Loucy (cell line): Measurements from ENCODE around the gene BTBD3.

ENCODE experiments used
- H2AFZ ChIP-seq: fragments of 200-600 bp; sonication (generic); 2 replicates; pipeline ENCODE4 v1.6.0; 2016; ENCODE audit warnings: antibody characterized with exemption, mild to moderate bottlenecking, low read length, moderate library complexity
- H3F3A ChIP-seq: fragments of 200-600 bp; 2 replicates; pipeline ENCODE4 v1.6.0; 2016; ENCODE audit warnings: antibody characterized with exemption, low read depth, mild to moderate bottlenecking
- H3K27me3 ChIP-seq: fragments of 200-600 bp; sonication (generic); 2 replicates; pipeline ENCODE4 v1.6.1; 2014; ENCODE audit warnings: low read length, mild to moderate bottlenecking; ENCODE audit not compliant: insufficient read depth, poor library complexity, severe bottlenecking
- H3K36me3 ChIP-seq: fragments of 200-600 bp; sonication (generic); 2 replicates; pipeline ENCODE4 v1.6.1; 2016; ENCODE audit warnings: low read length; ENCODE audit not compliant: insufficient read depth
- H3K4me1 ChIP-seq: fragments of 200-600 bp; sonication (generic); 2 replicates; pipeline ENCODE4 v1.5.1; 2014; ENCODE audit warnings: low read length, mild to moderate bottlenecking; ENCODE audit not compliant: insufficient read depth, poor library complexity, severe bottlenecking
- H3K4me2 ChIP-seq: fragments of 200-600 bp; sonication (generic); 2 replicates; pipeline ENCODE4 v1.6.0; 2014; ENCODE audit warnings: antibody characterized with exemption, low read length, low read depth, mild to moderate bottlenecking; ENCODE audit not compliant: poor library complexity, severe bottlenecking
- H3K4me3 ChIP-seq: fragments of 200-600 bp; sonication (generic); 2 replicates; pipeline ENCODE4 v1.5.1; 2014; ENCODE audit warnings: low read length, mild to moderate bottlenecking, mixed read lengths; ENCODE audit not compliant: poor library complexity, severe bottlenecking
- H3K79me2 ChIP-seq: fragments of 200-600 bp; sonication (generic); 2 replicates; pipeline ENCODE4 v1.6.1; 2014; ENCODE audit warnings: low read length; ENCODE audit not compliant: insufficient read depth
- H3K9ac ChIP-seq: fragments of 200-600 bp; sonication (generic); 2 replicates; pipeline ENCODE4 v1.6.0; 2014; ENCODE audit warnings: mild to moderate bottlenecking, low read depth, low read length, moderate library complexity; ENCODE audit not compliant: poor library complexity, severe bottlenecking
- H3K9me2 ChIP-seq: fragments of 200-600 bp; sonication (generic); replicated peaks from 2 replicates; pipeline ENCODE4 v1.6.1; 2016; ENCODE audit warnings: low read depth, low read length, mixed read lengths
- H3K9me3 ChIP-seq: fragments of 200-600 bp; sonication (generic); 2 replicates; pipeline ENCODE4 v1.6.1; 2014; ENCODE audit warnings: mild to moderate bottlenecking, antibody characterized with exemption, low read length, low read depth; ENCODE audit not compliant: insufficient read depth
- H4K20me1 ChIP-seq: fragments of 200-600 bp; sonication (generic); 2 replicates; pipeline ENCODE4 v1.6.0; 2014; ENCODE audit warnings: antibody characterized with exemption, low read length, mild to moderate bottlenecking; ENCODE audit not compliant: insufficient read depth, poor library complexity, severe bottlenecking
- CTCF ChIP-seq: fragments of 200-600 bp; sonication (generic); conservative IDR thresholded peaks from 2 replicates; pipeline ENCODE4 v1.5.1; 2014; ENCODE audit warnings: mild to moderate bottlenecking, antibody characterized with exemption, low read length
- EZH2phosphoT487 ChIP-seq: fragments of 200-600 bp; IDR thresholded peaks from 2 replicates; pipeline ENCODE4 v1.6.1; 2018; ENCODE audit warnings: antibody characterized with exemption, mild to moderate bottlenecking, moderate library complexity, borderline replicate concordance

Gene BTBD3

GRCh38 chr20:11895861-11896387 lies 21.8 kb upstream of the BTBD3 start:
- Histone ChIP-seq H3K9ac (no peak overlapping the region), H3K27me3 (no peaks in the 10 kb centered on the region), H3K4me1 (peaks cover 40% of the 10 kb centered on the region), H3K79me2 (peaks cover 93% of the 10 kb centered on the region), H3K9me2 (no peaks in the 10 kb centered on the region), H3K4me3 (peak overlapping the region; percentile 11), H3K36me3 (no peaks in the 10 kb centered on the region), H2AFZ (no peak overlapping the region), H3F3A (no peaks in the 10 kb centered on the region; the same call in 1 of the 2 replicates), H4K20me1 (peaks cover 54% of the 10 kb centered on the region), H3K4me2 (peak overlapping the region; percentile 87), H3K9me3 (no peaks in the 10 kb centered on the region)
- TF ChIP-seq EZH2phosphoT487 (no peak), CTCF (no peak)

GRCh38 chr20:11901127-11901526 lies 16.6 kb upstream of the BTBD3 start:
- Histone ChIP-seq H3K36me3 (peaks cover 7% of the 10 kb centered on the region; the same call in 1 of the 2 replicates), H3K9me2 (no peaks in the 10 kb centered on the region), H3K4me3 (no peak overlapping the region), H3F3A (no peaks in the 10 kb centered on the region), H3K27me3 (no peaks in the 10 kb centered on the region), H2AFZ (no peak overlapping the region), H3K9me3 (no peaks in the 10 kb centered on the region), H3K79me2 (peaks cover 86% of the 10 kb centered on the region), H3K4me2 (no peak overlapping the region), H3K9ac (no peak overlapping the region), H4K20me1 (peaks cover 29% of the 10 kb centered on the region), H3K4me1 (peaks cover 26% of the 10 kb centered on the region)
- no peak for TF ChIP-seq EZH2phosphoT487
- no peak for TF ChIP-seq CTCF

- peaks cover 7% of the 10 kb centered on the region; the same call in 1 of the 2 replicates for H3K36me3 ChIP-seq
- H3K27me3 ChIP-seq, result no peaks in the 10 kb centered on the region
- H3K4me2 ChIP-seq, result no peak overlapping the region
- no peak overlapping the region for H2AFZ ChIP-seq
- H4K20me1 ChIP-seq, result peaks cover 29% of the 10 kb centered on the region
- H3K9ac ChIP-seq, result no peak overlapping the region
- no peaks in the 10 kb centered on the region for H3F3A ChIP-seq
- no peak overlapping the region for H3K4me3 ChIP-seq
- H3K79me2 ChIP-seq, result peaks cover 82% of the 10 kb centered on the region
- peaks cover 28% of the 10 kb centered on the region for H3K4me1 ChIP-seq
- TF ChIP-seq EZH2phosphoT487 (no peak), CTCF (no peak)
- no peaks in the 10 kb centered on the region for H3K9me3 ChIP-seq
- H3K9me2 ChIP-seq, result no peaks in the 10 kb centered on the region
Observed at GRCh38 chr20:11902285-11902697, 15.4 kb upstream of the BTBD3 start.
